Erythroblast (primary cell): ENCODE measurements around the gene ADCY5.

Experiments
- GATA1 ChIP-seq: IDR thresholded peaks from 2 replicates; pipeline ENCODE4 v1.6.1; 2011; ENCODE audit warnings: low read depth, mild to moderate bottlenecking, control low read depth, low read length, moderate library complexity
- POLR2A ChIP-seq: IDR thresholded peaks from 2 replicates; pipeline ENCODE4 v1.6.1; 2011; ENCODE audit warnings: mild to moderate bottlenecking, low read length

DNA sequence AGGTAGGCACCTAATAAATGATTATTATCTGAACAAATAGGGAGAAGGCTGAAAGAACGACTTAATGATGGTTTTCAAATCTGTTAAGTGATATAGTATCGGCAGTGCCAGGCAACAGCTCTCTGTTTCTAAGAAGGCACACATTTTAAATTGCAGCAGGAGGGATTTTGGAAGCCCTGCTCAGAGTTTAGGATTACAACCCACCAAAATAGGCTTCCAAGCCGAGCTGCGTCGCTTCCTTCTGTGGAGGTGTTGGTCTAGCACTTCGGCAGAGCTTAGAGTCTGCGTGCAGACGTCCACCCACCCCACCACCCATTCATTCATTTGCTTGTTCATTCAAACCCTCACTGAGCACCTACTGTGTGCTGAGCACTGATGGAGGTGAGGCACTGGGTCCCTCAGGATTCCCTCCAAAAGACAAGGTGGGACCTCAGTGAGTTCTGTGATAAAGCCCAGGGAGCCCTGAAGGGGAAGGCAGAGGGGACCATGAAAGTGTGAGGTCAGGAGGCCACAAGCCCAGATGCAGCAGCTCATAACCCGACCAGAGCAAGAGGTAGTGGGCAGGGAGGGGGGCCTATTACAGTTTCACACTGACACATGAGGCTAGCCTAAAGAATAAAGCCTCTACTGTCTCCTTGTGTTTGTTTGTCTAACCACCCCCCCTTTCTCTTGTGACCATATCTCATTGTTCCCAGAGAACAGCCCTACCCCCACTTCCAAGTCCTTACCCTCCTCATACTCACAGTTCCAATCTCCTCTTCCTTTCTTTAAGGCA is 8.9 kb downstream of the ADCY5 start:
- TF ChIP-seq POLR2A (no peak), GATA1 (no peak)
